Bronchial epithelial cell (primary cell): ENCODE results near the gene ST3GAL3. TPM values are rescaled to one million over a fixed set of nuclear protein-coding genes. Genes with fewer than 3 reads are reported as not detected.
A peak's percentile ranks its signal among the peaks of the same experiment; 100 is the strongest.

Experiments
- DNase-seq: peaks from one replicate; pipeline ENCODE4 v3.0.0-alpha.2; 2010; ENCODE audit warnings: low read depth
- FAIRE-seq: peaks from 2 replicates; lab custom pipeline; 2011; peaks lifted over from hg19 to GRCh38; lab: Jason Lieb, UNC
- H3K27me3 ChIP-seq: 2 replicates; pipeline ENCODE4 v1.5.1; 2011; ENCODE audit warnings: low read length; ENCODE audit not compliant: control insufficient read depth, insufficient read depth
- H3K36me3 ChIP-seq: 2 replicates; pipeline ENCODE4 v1.5.1; 2011; ENCODE audit warnings: low read length; ENCODE audit not compliant: control insufficient read depth, insufficient read depth
- H3K4me3 ChIP-seq: 2 replicates; pipeline ENCODE4 v1.5.1; 2011; ENCODE audit warnings: mild to moderate bottlenecking, low read depth, low read length, control low read depth
- CTCF ChIP-seq: IDR thresholded peaks from 2 replicates; pipeline ENCODE4 v1.5.1; 2011; ENCODE audit warnings: mild to moderate bottlenecking, moderate library complexity, low read length, control low read depth, inconsistent platforms; ENCODE audit not compliant: insufficient read depth, severe bottlenecking
- total RNA-seq: library from RNA; depleted of rRNA; stranded (reverse); fragments of >200 nt; gene quantifications from 2 replicates; pipeline ENCODE4 v1.2.1, GENCODE V29; 2014

ST3GAL3 gene
- total RNA-seq, 1 donor from 2014 or later = 10.3 TPM

- TF ChIP-seq CTCF = no peak
- Histone ChIP-seq H3K4me3 (no peak overlapping the region), H3K36me3 (peaks cover 23% of the 10 kb centered on the region), H3K27me3 (no peaks in the 10 kb centered on the region)
- DNase-seq (no peak), FAIRE-seq (no peak)
These were observed 253.5 kb downstream of the ST3GAL3 start for GRCh38 chr1:43960798-43961197.

GRCh38 chr1:43961692-43962091 lies 254.4 kb downstream of the ST3GAL3 start:
- H3K4me3 ChIP-seq = no peak overlapping the region
- no peak for TF ChIP-seq CTCF
- H3K27me3 ChIP-seq = no peaks in the 10 kb centered on the region
- FAIRE-seq = no peak
- peaks cover 25% of the 10 kb centered on the region for H3K36me3 ChIP-seq
- no peak for DNase-seq

GRCh38 chr1:43962324-43962723 lies 255.0 kb downstream of the ST3GAL3 start:
- Histone ChIP-seq H3K4me3 (no peak overlapping the region), H3K36me3 (peaks cover 25% of the 10 kb centered on the region), H3K27me3 (no peaks in the 10 kb centered on the region)
- no peak for DNase-seq
- TF ChIP-seq CTCF = no peak
- no peak for FAIRE-seq

GRCh38 chr1:43963006-43963405 lies 255.7 kb downstream of the ST3GAL3 start:
- Histone ChIP-seq H3K36me3 (peaks cover 26% of the 10 kb centered on the region), H3K4me3 (no peak overlapping the region), H3K27me3 (no peaks in the 10 kb centered on the region)
- no peak for TF ChIP-seq CTCF
- FAIRE-seq (peak; percentile 43), DNase-seq (no peak)

GRCh38 chr1:43963890-43964289 lies 256.6 kb downstream of the ST3GAL3 start:
- Histone ChIP-seq H3K36me3 (peaks cover 22% of the 10 kb centered on the region), H3K27me3 (no peaks in the 10 kb centered on the region), H3K4me3 (no peak overlapping the region)
- no peak for FAIRE-seq
- DNase-seq = no peak
- no peak for TF ChIP-seq CTCF

GRCh38 chr1:43965316-43965715 lies 258.0 kb downstream of the ST3GAL3 start:
- Histone ChIP-seq H3K27me3 (no peaks in the 10 kb centered on the region), H3K36me3 (peaks cover 20% of the 10 kb centered on the region), H3K4me3 (no peak overlapping the region)
- FAIRE-seq = peak; percentile 84
- TF ChIP-seq CTCF = no peak
- no peak for DNase-seq
